Caco-2 (cell line): Measurements from ENCODE around the gene SMOC2. TPM values are rescaled to one million over a fixed set of nuclear protein-coding genes. Genes with fewer than 3 reads are reported as not detected.

ENCODE experiments used
- BruUV-seq: library from RNA; stranded (reverse); fragments of 400-500 nt; replicated peaks from 2 replicates; lab custom pipeline; 2021; lab: Mats Ljungman, UMichigan
- CTCF ChIA-PET: fragments of 300-600 bp; sonication (Branson Sonifier 250); formaldehyde crosslinking; loops from one replicate; lab custom pipeline; 2022; ENCODE audit warnings: antibody characterized with exemption; lab: Charles Lee
- POLR2A ChIA-PET: fragments of 300-600 bp; sonication (Branson Sonifier 250); formaldehyde crosslinking; loops from one replicate; lab custom pipeline; 2022; ENCODE audit warnings: antibody characterized with exemption; lab: Charles Lee
- DNase-seq, 2 experiments: peaks; one replicate each; pipeline versions ENCODE4 v3.0.0 to v3.0.0-alpha.2; 2020 to 2022
- H3K27me3 ChIP-seq: replicated peaks from 2 replicates; pipeline ENCODE4 v1.6.0; 2011; ENCODE audit warnings: low read length; ENCODE audit not compliant: control insufficient read depth, insufficient read depth
- H3K36me3 ChIP-seq: 2 replicates; pipeline ENCODE4 v1.5.1; 2011; ENCODE audit warnings: low read length; ENCODE audit not compliant: control insufficient read depth, insufficient read depth
- H3K4me1 ChIP-seq: fragments of 250-450 bp; sonication (Bioruptor Pico); 2 replicates; pipeline ENCODE4 v1.5.1; 2020; ENCODE audit warnings: mild to moderate bottlenecking
- H3K4me3 ChIP-seq: 2 replicates; pipeline ENCODE4 v1.5.1; 2011; ENCODE audit warnings: low read depth, mild to moderate bottlenecking, control low read depth, low read length
- H3K9me3 ChIP-seq: fragments of 250-450 bp; sonication (Bioruptor Pico); 2 replicates; pipeline ENCODE4 v1.5.1; 2020; ENCODE audit warnings: mild to moderate bottlenecking, moderate library complexity
- H3K27ac Mint-ChIP-seq: one replicate; pipeline ENCODE4 v1.8.0; 2022; ENCODE audit warnings: mixed read lengths; ENCODE audit not compliant: unreplicated experiment
- H3K27me3 Mint-ChIP-seq: one replicate; pipeline ENCODE4 v1.8.0; 2022; ENCODE audit warnings: mixed read lengths; ENCODE audit not compliant: insufficient read depth, unreplicated experiment
- H3K36me3 Mint-ChIP-seq: one replicate; pipeline ENCODE4 v1.8.0; 2022; ENCODE audit warnings: mild to moderate bottlenecking, mixed read lengths; ENCODE audit not compliant: insufficient read depth, unreplicated experiment
- H3K4me1 Mint-ChIP-seq: one replicate; pipeline ENCODE4 v1.8.0; 2022; ENCODE audit warnings: low read depth, mixed read lengths; ENCODE audit not compliant: unreplicated experiment
- H3K4me3 Mint-ChIP-seq: one replicate; pipeline ENCODE4 v1.8.0; 2022; ENCODE audit warnings: mild to moderate bottlenecking, moderate library complexity, mixed read lengths; ENCODE audit not compliant: unreplicated experiment
- H3K9me3 Mint-ChIP-seq: one replicate; pipeline ENCODE4 v1.8.0; 2022; ENCODE audit warnings: mixed read lengths; ENCODE audit not compliant: unreplicated experiment
- CTCF ChIP-seq, 2 experiments: fragments of 200-600 bp in 1 of 2; IDR thresholded peaks; 1 replicate in 1 of 2; 2 replicates in 1 of 2; pipeline versions ENCODE4 v1.5.1 to v1.8.0; 2011 to 2022; ENCODE audit warnings: antibody characterized with exemption in 1 of 2, control low read depth in 1 of 2, inconsistent platforms in 1 of 2, low read depth in 1 of 2, low read length in 1 of 2, mild to moderate bottlenecking in 1 of 2, moderate library complexity in 1 of 2; ENCODE audit not compliant: insufficient read depth in 1 of 2, severe bottlenecking in 1 of 2, unreplicated experiment in 1 of 2
- intact Hi-C: fragments of 100-400 bp; cut with micrococcal nuclease; formaldehyde crosslinking; loops from one replicate; pipeline ENCODE4 v1.10.0; 2022; ENCODE audit not compliant: unreplicated experiment
- total RNA-seq: library from RNA; stranded (reverse); gene quantifications from 2 replicates; pipeline ENCODE4 v1.2.3, GENCODE V29; 2022

Gene SMOC2
- total RNA-seq, 1 experiment from 2014 or later = 2.8 TPM

- TF ChIP-seq CTCF (IDR thresholded peaks at IDR 0.05; ENCODE audit: insufficient read depth in 1 of 2, low read depth in 1 of 2, low read length in 1 of 2, severe bottlenecking in 1 of 2, unreplicated experiment in 1 of 2) = no peak
- ChIA-PET CTCF (no interaction called here), POLR2A (no interaction called here)
- no TSS peak for BruUV-seq
- Mint-ChIP-seq H3K36me3 (no peaks in the 10 kb centered on the region), H3K27ac (no peak overlapping the region), H3K4me3 (no peak overlapping the region), H3K9me3 (no peaks in the 10 kb centered on the region), H3K27me3 (no peaks in the 10 kb centered on the region), H3K4me1 (no peaks in the 10 kb centered on the region)
- Histone ChIP-seq H3K9me3 (no peaks in the 10 kb centered on the region), H3K4me1 (no peaks in the 10 kb centered on the region), H3K36me3 (no peaks in the 10 kb centered on the region), H3K4me3 (no peak overlapping the region), H3K27me3 (no peaks in the 10 kb centered on the region)
- DNase-seq = no peak
- intact Hi-C loops = no loop called here
Observed at GRCh38 chr6:168410035-168410434, 30.9 kb upstream of the SMOC2 start.

- Mint-ChIP-seq H3K9me3 (no peaks in the 10 kb centered on the region), H3K4me1 (no peaks in the 10 kb centered on the region), H3K36me3 (no peaks in the 10 kb centered on the region), H3K27me3 (no peaks in the 10 kb centered on the region), H3K27ac (no peak overlapping the region), H3K4me3 (no peak overlapping the region)
- ChIA-PET POLR2A (no interaction called here), CTCF (no interaction called here)
- no peaks in the 10 kb centered on the region for H3K9me3 ChIP-seq
- no peak for DNase-seq
- no peaks in the 10 kb centered on the region for H3K27me3 ChIP-seq
- no TSS peak for BruUV-seq
- H3K36me3 ChIP-seq = no peaks in the 10 kb centered on the region
- no peaks in the 10 kb centered on the region for H3K4me1 ChIP-seq
- no peak for TF ChIP-seq CTCF (IDR thresholded peaks at IDR 0.05; ENCODE audit: insufficient read depth in 1 of 2, low read depth in 1 of 2, low read length in 1 of 2, severe bottlenecking in 1 of 2, unreplicated experiment in 1 of 2)
- H3K4me3 ChIP-seq = no peak overlapping the region
- intact Hi-C loops = no loop called here
Observed at GRCh38 chr6:168410554-168411011, 30.4 kb upstream of the SMOC2 start.

- H3K9me3 ChIP-seq = no peaks in the 10 kb centered on the region
- H3K27ac Mint-ChIP-seq = no peak overlapping the region
- no peak for TF ChIP-seq CTCF (IDR thresholded peaks at IDR 0.05; ENCODE audit: insufficient read depth in 1 of 2, low read depth in 1 of 2, low read length in 1 of 2, severe bottlenecking in 1 of 2, unreplicated experiment in 1 of 2)
- H3K27me3 ChIP-seq = no peaks in the 10 kb centered on the region
- no TSS peak for BruUV-seq
- intact Hi-C loops = no loop called here
- DNase-seq = no peak
- no peaks in the 10 kb centered on the region for H3K9me3 Mint-ChIP-seq
- no peaks in the 10 kb centered on the region for H3K36me3 Mint-ChIP-seq
- POLR2A ChIA-PET = no interaction called here
- H3K4me3 Mint-ChIP-seq = no peak overlapping the region
- H3K4me1 ChIP-seq = no peaks in the 10 kb centered on the region
- no peak overlapping the region for H3K4me3 ChIP-seq
- no peaks in the 10 kb centered on the region for H3K27me3 Mint-ChIP-seq
- no peaks in the 10 kb centered on the region for H3K4me1 Mint-ChIP-seq
- CTCF ChIA-PET = no interaction called here
- no peaks in the 10 kb centered on the region for H3K36me3 ChIP-seq
Observed at GRCh38 chr6:168411130-168411529, 29.9 kb upstream of the SMOC2 start.
